CD14-positive monocyte (primary cell): Measurements from ENCODE around the gene CHMP4A. TPM values are rescaled to one million over a fixed set of nuclear protein-coding genes. Genes with fewer than 3 reads are reported as not detected.

ENCODE experiments used
- DNase-seq, 3 donors: peaks; one replicate each; pipeline ENCODE4 v3.0.0-alpha.2; 2011 to 2022
- H2AFZ ChIP-seq: 2 replicates; pipeline ENCODE4 v1.6.0; 2012; ENCODE audit warnings: mild to moderate bottlenecking, low read depth, low read length, inconsistent platforms; ENCODE audit not compliant: insufficient read depth, poor library complexity, severe bottlenecking
- H3K27ac ChIP-seq, 2 donors: 1 replicate in 1 of 2; 2 replicates in 1 of 2; pipeline ENCODE4 v1.5.1; 2012 to 2013; ENCODE audit warnings: low read length in 2 of 2, control low read depth in 1 of 2, inconsistent platforms in 1 of 2, low read depth in 1 of 2, mild to moderate bottlenecking in 1 of 2
- H3K27me3 ChIP-seq, 2 donors: one replicate each; pipeline versions ENCODE4 v1.6.0 to v1.6.1; 2011 to 2013; ENCODE audit warnings: low read length in 2 of 2; ENCODE audit not compliant: control insufficient read depth in 2 of 2, insufficient read depth in 2 of 2
- H3K36me3 ChIP-seq, 2 donors: replicated peaks in 1 of 2; 1 replicate in 1 of 2; 2 replicates in 1 of 2; pipeline versions ENCODE4 v1.5.1 to v1.6.1; 2012 to 2013; ENCODE audit warnings: low read length in 2 of 2, control low read depth in 1 of 2, inconsistent platforms in 1 of 2, mild to moderate bottlenecking in 1 of 2; ENCODE audit not compliant: insufficient read depth in 2 of 2, control insufficient read depth in 1 of 2
- H3K4me1 ChIP-seq, 2 donors: 1 replicate in 1 of 2; 2 replicates in 1 of 2; pipeline versions ENCODE4 v1.5.1 to v1.6.1; 2012 to 2013; ENCODE audit warnings: low read length in 2 of 2, control low read depth in 1 of 2, inconsistent platforms in 1 of 2, mild to moderate bottlenecking in 1 of 2, moderate library complexity in 1 of 2; ENCODE audit not compliant: insufficient read depth in 2 of 2, control insufficient read depth in 1 of 2
- H3K4me2 ChIP-seq: replicated peaks from 2 replicates; pipeline ENCODE3; 2012; ENCODE audit warnings: low read length, moderate library complexity, mild to moderate bottlenecking; ENCODE audit not compliant: poor library complexity, severe bottlenecking; ENCODE audit errors: extremely low read depth
- H3K4me3 ChIP-seq, 3 experiments: fragments of 200-600 bp in 1 of 3; sonication (generic) in 1 of 3; replicated peaks in 1 of 3; 1 replicate in 2 of 3; 2 replicates in 1 of 3; pipeline ENCODE4 v1.5.1; 2011 to 2013; ENCODE audit warnings: low read length in 3 of 3, mild to moderate bottlenecking in 3 of 3, control low read depth in 2 of 3, low read depth in 2 of 3, inconsistent platforms in 1 of 3, moderate library complexity in 1 of 3
- H3K79me2 ChIP-seq: 2 replicates; pipeline ENCODE4 v1.6.0; 2012; ENCODE audit warnings: mild to moderate bottlenecking, control low read depth, inconsistent platforms, low read length, moderate library complexity; ENCODE audit not compliant: insufficient read depth
- H3K9ac ChIP-seq: 2 replicates; pipeline ENCODE4 v1.6.0; 2017; ENCODE audit warnings: low read length, mild to moderate bottlenecking; ENCODE audit not compliant: insufficient read depth, poor library complexity, severe bottlenecking
- H3K9me3 ChIP-seq, 2 donors: replicated peaks in 1 of 2; 1 replicate in 1 of 2; 2 replicates in 1 of 2; pipeline versions ENCODE4 v1.5.1 to v1.6.1; 2012 to 2013; ENCODE audit warnings: low read length in 2 of 2, control low read depth in 1 of 2; ENCODE audit not compliant: control insufficient read depth in 1 of 2, insufficient read depth in 1 of 2
- H4K20me1 ChIP-seq: 2 replicates; pipeline ENCODE4 v1.6.0; 2012; ENCODE audit warnings: mild to moderate bottlenecking, low read length, control low read depth, moderate library complexity; ENCODE audit not compliant: insufficient read depth
- H3K27ac Mint-ChIP-seq, 7 donors: one replicate each; pipeline ENCODE4 v1.8.0; 2020; ENCODE audit warnings: mild to moderate bottlenecking in 7 of 7, mixed read lengths in 7 of 7, moderate library complexity in 6 of 7, inconsistent platforms in 2 of 7
- H3K27me3 Mint-ChIP-seq, 3 donors: one replicate each; pipeline ENCODE4 v1.8.0; 2021 to 2022; ENCODE audit warnings: low read depth in 3 of 3, mild to moderate bottlenecking in 3 of 3, mixed read lengths in 3 of 3, moderate library complexity in 3 of 3, inconsistent platforms in 1 of 3
- H3K36me3 Mint-ChIP-seq, 2 donors: one replicate each; pipeline ENCODE4 v1.8.0; 2020; ENCODE audit warnings: mixed read lengths in 2 of 2, inconsistent platforms in 1 of 2, mild to moderate bottlenecking in 1 of 2
- H3K4me1 Mint-ChIP-seq: one replicate; pipeline ENCODE4 v1.8.0; 2020; ENCODE audit warnings: mild to moderate bottlenecking, mixed read lengths
- H3K4me3 Mint-ChIP-seq, 2 donors: one replicate each; pipeline ENCODE4 v1.8.0; 2020; ENCODE audit warnings: mild to moderate bottlenecking in 2 of 2, mixed read lengths in 2 of 2, moderate library complexity in 1 of 2
- H3K9me3 Mint-ChIP-seq, 7 donors: one replicate each; pipeline ENCODE4 v1.8.0; 2020 to 2022; ENCODE audit warnings: mixed read lengths in 7 of 7, mild to moderate bottlenecking in 6 of 7, moderate library complexity in 6 of 7, inconsistent platforms in 2 of 7
- CTCF ChIP-seq: fragments of 200-600 bp; IDR thresholded peaks from one replicate; pipeline ENCODE4 v1.8.0; 2022; ENCODE audit warnings: antibody characterized with exemption, mild to moderate bottlenecking
- WGBS: methylation state at CpG from one replicate; pipeline ENCODE4 v1.1.5; 2013; ENCODE audit warnings: missing lambda C conversion rate; ENCODE audit not compliant: insufficient coverage; 5-methylcytosine and 5-hydroxymethylcytosine counted together
- intact Hi-C, 2 donors: fragments of 100-400 bp; cut with micrococcal nuclease; formaldehyde crosslinking; loops; one replicate each; pipeline versions ENCODE4 v1.15.0 to v1.15.1; 2023
- polyA plus RNA-seq, 3 donors: library from polyadenylated mRNA; depleted of rRNA in 1 of 3; unstranded in 2 of 3; stranded (reverse) in 1 of 3; fragments of 300-500 nt in 2 of 3; fragments of >200 nt in 1 of 3; fragmentation: Illumina TruSeq in 2 of 3; gene quantifications; 1 replicate in 2 of 3; 2 replicates in 1 of 3; pipeline ENCODE4 v1.2.3, GENCODE V29; 2012 to 2021

Gene CHMP4A
- polyA plus RNA-seq, 3 donors: 99.0 to 128 (median 102) TPM

- Histone ChIP-seq H3K9me3 (no peaks in the 10 kb centered on the region), H3K9ac (no peak overlapping the region), H3K4me2 (peak overlapping the region; percentile 5), H3K4me3 (peak overlapping the region in 1 of 3 experiments; percentile 91), H2AFZ (no peak overlapping the region), H3K27me3 (no peaks in the 10 kb centered on the region), H3K36me3 (peaks cover 39 to 54% of the 10 kb centered on the region in 2 donors), H4K20me1 (peaks cover 55% of the 10 kb centered on the region), H3K27ac (no peak overlapping the region), H3K79me2 (peaks cover 75% of the 10 kb centered on the region), H3K4me1 (peaks cover 34 to 53% of the 10 kb centered on the region in 2 donors)
- Mint-ChIP-seq H3K27me3 (no peaks in the 10 kb centered on the region), H3K4me3 (no peak overlapping the region), H3K27ac (peak overlapping the region in 2 of 7 donors; percentile 92 to 98), H3K4me1 (peaks cover 57% of the 10 kb centered on the region), H3K36me3 (peaks cover 47 to 51% of the 10 kb centered on the region in 2 donors), H3K9me3 (no peaks in the 10 kb centered on the region)
- 91% methylated on average over 1 of the region's 3 CpGs for WGBS
- intact Hi-C loops: loop anchor here (5.0 to 10.0 kb wide), 4 partner anchors 37 to 208 kb away; partner anchors contain the start of genes TM9SF1 (in 2 of the 2), FITM1 (in 1 of the 2), LTB4R (in 1 of the 2) and LTB4R2 (in 1 of the 2)
- TF ChIP-seq CTCF: no peak
- DNase-seq: no peak
These were observed 21.1 kb upstream of the CHMP4A start for GRCh38 chr14:24234095-24235005.

GRCh38 chr14:24233538-24233866 lies 20.2 kb upstream of the CHMP4A start:
- no CpG with 5 or more reads among the region's 2 CpGs for WGBS
- H3K36me3 Mint-ChIP-seq: peaks cover 41 to 43% of the 10 kb centered on the region in 2 donors
- intact Hi-C loops: loop anchor here (1.0 to 10.0 kb wide), 5 partner anchors 8 to 209 kb away; partner anchors contain the start of genes TM9SF1 (in 2 of the 2), FITM1 (in 1 of the 2), LTB4R (in 1 of the 2) and LTB4R2 (in 1 of the 2)
- TF ChIP-seq CTCF: no peak
- H4K20me1 ChIP-seq: peaks cover 51% of the 10 kb centered on the region
- H3K27me3 ChIP-seq: no peaks in the 10 kb centered on the region
- no peaks in the 10 kb centered on the region for H3K9me3 Mint-ChIP-seq
- H3K9ac ChIP-seq: peak overlapping the region; percentile 70
- peaks cover 75% of the 10 kb centered on the region for H3K79me2 ChIP-seq
- peak overlapping the region; percentile 68 to 91 (median 77) for H3K4me3 ChIP-seq
- peak overlapping the region; percentile 93 to 98 for H3K4me3 Mint-ChIP-seq
- H2AFZ ChIP-seq: peak overlapping the region; percentile 90
- H3K27ac Mint-ChIP-seq: peak overlapping the region; percentile 92 to 98 (median 97)
- no peaks in the 10 kb centered on the region for H3K9me3 ChIP-seq
- no peaks in the 10 kb centered on the region for H3K27me3 Mint-ChIP-seq
- peaks cover 30 to 45% of the 10 kb centered on the region in 2 donors for H3K36me3 ChIP-seq
- peak overlapping the region; percentile 81 for H3K4me2 ChIP-seq
- peaks cover 26 to 45% of the 10 kb centered on the region in 2 donors for H3K4me1 ChIP-seq
- peaks cover 51% of the 10 kb centered on the region for H3K4me1 Mint-ChIP-seq
- no peak for DNase-seq
- H3K27ac ChIP-seq: peak overlapping the region; percentile 88 to 91
